GM12875 (cell line): Measurements from ENCODE around the gene ZNF511.

Experiments
- H3K4me3 ChIP-seq: one replicate; pipeline ENCODE4 v1.5.1; 2011; ENCODE audit warnings: low read depth, low read length, control low read depth
- TF ChIP-seq, protein P1 (sequence below): IDR thresholded peaks from 2 replicates; pipeline ENCODE4 v1.5.1; 2011; ENCODE audit warnings: low read depth, mild to moderate bottlenecking, control low read depth, inconsistent platforms, low read length, moderate library complexity, borderline replicate concordance; ENCODE audit not compliant: insufficient read depth

Gene ZNF511

DNA sequence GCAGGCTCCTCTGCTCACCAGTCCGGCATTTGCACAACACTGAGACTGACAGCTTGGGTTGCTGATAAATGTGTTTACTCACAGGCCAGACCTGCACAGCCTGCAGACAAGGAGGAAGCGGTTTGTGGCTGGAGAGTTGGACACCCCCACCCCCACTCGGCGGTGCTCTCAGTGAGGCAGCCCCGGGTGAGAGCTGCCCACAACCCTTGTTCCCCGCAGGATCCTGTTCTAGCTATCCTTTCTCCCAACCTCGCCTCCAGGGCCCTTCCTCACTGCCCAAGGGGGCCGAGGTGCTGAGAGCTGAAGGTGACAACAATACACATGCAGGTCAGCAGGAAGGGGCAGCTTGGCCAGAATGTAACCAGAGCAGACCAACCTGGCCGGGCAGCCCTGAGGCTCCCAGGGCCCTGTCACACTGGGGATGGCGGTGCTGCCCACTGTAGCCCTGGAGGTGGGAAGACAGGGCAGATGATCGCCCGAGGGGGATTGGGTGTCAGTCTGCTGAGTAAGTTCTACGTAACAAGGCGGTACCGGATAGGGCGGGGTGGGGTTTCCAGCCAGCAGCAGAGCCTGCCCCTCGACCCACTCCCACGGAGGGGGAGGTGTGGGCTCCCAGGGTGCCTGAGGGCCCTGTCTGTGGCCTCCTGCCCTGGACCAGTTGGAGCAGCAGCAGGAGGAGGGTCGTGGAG, 30.0 kb upstream of the ZNF511 start:
- H3K4me3 ChIP-seq, result no peak overlapping the region
- TF ChIP-seq, protein P1, sequence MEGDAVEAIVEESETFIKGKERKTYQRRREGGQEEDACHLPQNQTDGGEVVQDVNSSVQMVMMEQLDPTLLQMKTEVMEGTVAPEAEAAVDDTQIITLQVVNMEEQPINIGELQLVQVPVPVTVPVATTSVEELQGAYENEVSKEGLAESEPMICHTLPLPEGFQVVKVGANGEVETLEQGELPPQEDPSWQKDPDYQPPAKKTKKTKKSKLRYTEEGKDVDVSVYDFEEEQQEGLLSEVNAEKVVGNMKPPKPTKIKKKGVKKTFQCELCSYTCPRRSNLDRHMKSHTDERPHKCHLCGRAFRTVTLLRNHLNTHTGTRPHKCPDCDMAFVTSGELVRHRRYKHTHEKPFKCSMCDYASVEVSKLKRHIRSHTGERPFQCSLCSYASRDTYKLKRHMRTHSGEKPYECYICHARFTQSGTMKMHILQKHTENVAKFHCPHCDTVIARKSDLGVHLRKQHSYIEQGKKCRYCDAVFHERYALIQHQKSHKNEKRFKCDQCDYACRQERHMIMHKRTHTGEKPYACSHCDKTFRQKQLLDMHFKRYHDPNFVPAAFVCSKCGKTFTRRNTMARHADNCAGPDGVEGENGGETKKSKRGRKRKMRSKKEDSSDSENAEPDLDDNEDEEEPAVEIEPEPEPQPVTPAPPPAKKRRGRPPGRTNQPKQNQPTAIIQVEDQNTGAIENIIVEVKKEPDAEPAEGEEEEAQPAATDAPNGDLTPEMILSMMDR, result no peak

DNA sequence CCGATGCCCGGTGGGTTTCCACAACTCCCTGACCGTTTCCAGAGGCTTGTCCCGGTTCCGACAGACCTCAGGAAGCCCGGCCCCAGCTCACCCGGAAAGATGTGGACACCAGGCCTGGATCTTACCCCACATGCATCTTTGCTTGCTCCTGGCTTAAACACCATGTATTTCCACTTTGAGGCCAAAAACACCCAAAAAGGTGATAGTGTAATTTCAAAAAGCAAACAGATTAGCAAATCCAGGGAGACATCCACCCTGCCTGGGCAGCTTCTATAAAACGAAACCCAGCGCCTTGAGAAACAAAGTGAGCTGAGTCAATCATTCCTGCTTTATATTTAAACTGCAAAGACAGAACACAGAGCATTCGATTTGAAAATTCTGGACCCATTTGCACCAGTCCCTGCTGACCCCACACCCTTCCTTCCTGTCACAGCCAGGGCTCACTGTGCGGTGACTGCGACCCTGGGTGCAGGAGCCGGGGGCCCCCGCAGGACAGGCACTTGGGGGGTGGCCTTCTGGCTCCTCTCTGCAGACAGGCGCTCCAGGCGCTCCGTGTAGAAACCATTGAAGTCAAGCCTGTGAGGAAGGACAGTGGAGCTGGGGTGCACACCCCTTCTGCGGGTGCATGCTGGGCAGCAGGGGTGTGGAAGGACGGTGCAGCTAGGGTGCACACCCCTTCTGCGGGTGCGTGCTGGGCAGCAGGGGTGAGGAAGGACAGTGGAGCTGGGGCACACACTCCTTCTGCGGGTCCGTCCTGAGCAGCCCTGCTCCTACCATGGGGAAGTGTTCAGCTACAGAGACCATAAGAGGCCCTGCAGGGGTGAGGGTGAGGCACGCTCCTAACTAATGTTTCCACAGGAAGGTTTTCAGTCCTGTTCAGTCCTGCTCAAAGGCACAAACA, 29.1 kb upstream of the ZNF511 start:
- no peak overlapping the region for H3K4me3 ChIP-seq
- TF ChIP-seq, protein P1, result no peak

DNA sequence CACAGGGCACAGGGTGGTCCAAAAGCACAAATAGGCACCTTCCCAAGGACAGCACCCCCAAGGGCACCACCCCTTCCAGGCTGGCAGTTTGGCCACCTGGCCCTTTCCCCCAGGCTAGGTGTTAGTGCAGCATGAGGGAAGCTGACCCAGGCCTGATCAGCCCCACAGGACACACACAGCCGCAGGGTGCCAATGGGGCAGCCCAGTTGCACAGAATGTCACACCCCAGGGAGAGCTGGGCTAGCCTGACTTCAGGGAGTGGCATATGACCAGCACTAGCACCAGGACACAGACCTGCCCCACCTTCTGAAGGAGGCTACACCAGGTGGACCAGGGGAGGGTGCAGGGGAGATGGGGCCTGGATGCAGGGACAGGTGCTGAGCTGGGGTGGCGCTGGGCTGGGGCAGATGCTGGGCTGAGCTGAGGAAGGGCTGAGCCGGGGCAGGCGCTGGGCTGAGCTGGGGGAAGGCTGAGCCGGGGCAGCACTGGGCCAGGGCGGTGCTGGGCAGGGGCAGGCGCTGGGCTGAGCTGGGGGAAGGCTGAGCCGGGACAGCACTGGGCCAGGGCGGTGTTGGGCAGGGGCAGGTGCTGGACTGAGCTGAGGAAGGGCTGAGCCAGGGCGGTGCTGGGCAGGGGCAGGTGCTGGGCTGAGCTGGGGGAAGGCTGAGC, 28.2 kb upstream of the ZNF511 start:
- TF ChIP-seq, protein P1, result no peak
- no peak overlapping the region for H3K4me3 ChIP-seq

DNA sequence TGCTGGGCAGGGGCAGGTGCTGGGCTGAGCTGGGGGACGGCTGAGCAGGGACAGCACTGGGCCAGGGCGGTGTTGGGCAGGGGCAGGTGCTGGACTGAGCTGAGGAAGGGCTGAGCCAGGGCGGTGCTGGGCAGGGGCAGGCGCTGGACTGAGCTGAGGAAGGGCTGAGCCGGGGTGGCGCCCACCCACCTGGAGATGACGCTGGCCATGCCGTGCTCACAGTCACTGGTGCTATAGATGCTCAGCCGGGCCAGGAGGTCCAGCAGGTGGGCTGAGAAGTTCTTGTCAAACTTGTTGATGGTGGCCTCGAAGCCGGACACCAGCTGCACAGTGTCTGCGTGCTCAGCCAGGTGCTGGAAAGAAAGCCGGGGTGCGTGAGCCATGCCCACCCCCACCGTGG, 27.6 kb upstream of the ZNF511 start:
- no peak overlapping the region for H3K4me3 ChIP-seq
- TF ChIP-seq, protein P1, result no peak

DNA sequence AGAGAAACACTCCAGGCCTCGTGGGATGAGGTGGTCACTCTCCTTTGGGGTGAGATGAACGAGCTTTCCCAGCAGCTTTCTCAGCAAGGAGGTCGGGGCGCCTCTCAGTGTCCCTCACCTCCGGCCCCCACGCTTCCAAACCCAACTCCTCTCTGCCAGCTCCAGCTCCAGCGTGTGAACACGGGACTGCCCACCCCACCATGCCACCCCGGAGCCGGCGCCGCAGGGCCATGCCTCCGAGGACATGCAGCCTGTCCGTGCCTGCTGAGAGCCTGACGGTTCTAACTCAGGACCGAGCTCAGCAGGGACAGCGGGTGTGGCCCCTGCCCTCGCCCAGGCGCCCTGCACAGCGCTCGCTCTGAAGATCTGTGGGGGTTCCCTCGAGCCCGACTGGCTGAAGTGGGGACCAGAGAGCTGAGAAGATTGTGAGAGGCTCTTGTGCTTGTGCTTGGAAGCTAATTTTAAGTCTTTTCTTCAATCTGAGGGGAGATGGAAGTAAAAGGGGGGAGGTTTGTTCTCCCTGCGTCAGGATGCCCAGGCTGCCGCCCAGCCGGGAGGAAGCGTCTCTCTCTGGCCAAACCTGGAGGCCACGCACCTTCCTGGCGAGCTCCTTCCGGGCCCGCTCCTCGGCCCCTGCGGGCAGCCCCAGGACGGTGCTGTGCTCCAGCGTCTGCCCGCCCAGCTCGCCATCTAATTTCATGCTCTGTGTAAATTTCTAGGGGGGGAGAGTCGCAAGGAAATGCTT, 26.9 kb upstream of the ZNF511 start:
- no peak overlapping the region for H3K4me3 ChIP-seq
- TF ChIP-seq, protein P1, result no peak

DNA sequence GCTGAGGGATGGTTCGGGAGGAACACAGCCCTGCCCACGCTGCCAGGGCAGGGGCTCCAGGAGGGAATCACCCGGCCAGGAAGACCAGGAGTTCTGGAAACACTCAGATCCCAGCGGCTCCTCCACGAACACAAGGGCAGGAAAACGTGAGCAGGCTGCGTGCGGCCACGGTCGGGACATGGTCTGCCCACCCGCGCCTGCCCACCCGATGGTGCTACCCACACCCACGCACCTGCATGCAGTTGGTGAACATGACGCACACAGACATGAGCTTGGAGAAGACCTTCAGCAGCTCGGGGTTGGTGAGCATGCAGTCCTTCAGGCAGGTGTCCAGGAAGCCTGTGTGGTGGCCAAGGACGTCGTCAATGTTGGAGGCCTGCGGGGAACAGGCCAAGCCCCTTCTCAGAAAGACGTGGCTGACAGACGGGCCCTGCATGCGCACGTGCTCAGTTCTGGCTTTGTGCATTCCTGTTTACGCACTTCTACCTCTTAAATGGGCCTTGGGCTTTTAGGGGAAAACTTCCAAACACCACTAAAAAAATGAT, 25.8 kb upstream of the ZNF511 start:
- no peak overlapping the region for H3K4me3 ChIP-seq
- TF ChIP-seq, protein P1, result no peak
